ENCODE measurements around the gene MEF2B. TPM values are rescaled to one million over a fixed set of nuclear protein-coding genes. Genes with fewer than 3 reads are reported as not detected.

Gene MEF2B
- total and polyA plus RNA-seq, 4 experiments from 2014 or later: 0.71 to 5.2 (median 3.1) TPM; not detected in 1

DNA sequence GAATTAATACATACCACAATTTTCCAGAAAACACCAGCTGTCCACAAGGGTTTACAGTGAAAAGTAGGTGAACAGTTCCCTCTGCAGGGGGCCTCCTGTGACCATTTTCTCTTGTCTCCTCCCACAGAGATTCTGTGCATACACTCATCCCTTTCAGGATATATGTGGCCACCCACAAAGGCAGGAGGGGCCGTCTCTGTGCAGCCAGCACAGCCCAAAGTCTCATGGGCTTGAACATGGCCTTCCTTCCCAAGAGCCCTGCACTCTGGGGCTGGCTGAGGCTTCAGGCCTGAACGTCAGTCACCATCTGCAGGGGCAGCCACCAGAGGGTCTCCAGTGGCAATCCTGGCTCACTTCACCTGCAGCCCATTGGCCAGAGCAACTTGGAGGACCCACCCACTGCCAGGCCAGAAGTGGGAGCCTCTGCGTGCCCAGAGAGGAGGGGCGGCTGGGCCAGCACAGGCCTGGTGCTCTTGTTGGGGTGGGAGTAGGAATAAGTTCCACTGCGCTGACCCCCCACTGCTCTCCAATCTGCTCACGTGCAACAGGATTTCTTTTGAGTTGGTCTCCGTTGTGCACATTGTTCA, 56.9 kb downstream of the MEF2B start:
- no peak overlapping the region for H3K27ac ChIP-seq (ENCODE audit: low read depth, low read length)
- no peaks in the 10 kb centered on the region for H3K9me3 ChIP-seq (ENCODE audit: control insufficient read depth in 1 of 2, low read length in 2 of 2)
- intact Hi-C loops (cut with micrococcal nuclease): no loop called here
- peaks cover 5 to 9% (median 5%) of the 10 kb centered on the region in 4 donors for H3K4me1 Mint-ChIP-seq
- H3K9me3 Mint-ChIP-seq: no peaks in the 10 kb centered on the region
- no peaks in the 10 kb centered on the region for H3K4me1 ChIP-seq (ENCODE audit: insufficient read depth, low read length)
- H3K4me3 Mint-ChIP-seq: no peak overlapping the region
- no peaks in the 10 kb centered on the region for H3K27me3 Mint-ChIP-seq
- POLR2A ChIA-PET (ENCODE audit: partially characterized antibody): no interaction called here
- no peaks in the 10 kb centered on the region for H3K36me3 ChIP-seq (ENCODE audit: insufficient read depth, low read length)
- H3K27me3 ChIP-seq (ENCODE audit: insufficient read depth, low read length): no peaks in the 10 kb centered on the region
- DNase-seq: no peak
- no peak overlapping the region for H3K4me3 ChIP-seq (ENCODE audit: low read length in 2 of 2)
- CTCF ChIA-PET (ENCODE audit: partially characterized antibody): interaction anchor here (1.0 kb wide), 1 partner anchor 59 kb away, joined by 4 read pairs; no protein-coding TSS in a partner anchor
- H3K27ac Mint-ChIP-seq: no peak overlapping the region
- peaks cover 3 to 6% of the 10 kb centered on the region in 2 donors for H3K36me3 Mint-ChIP-seq

DNA sequence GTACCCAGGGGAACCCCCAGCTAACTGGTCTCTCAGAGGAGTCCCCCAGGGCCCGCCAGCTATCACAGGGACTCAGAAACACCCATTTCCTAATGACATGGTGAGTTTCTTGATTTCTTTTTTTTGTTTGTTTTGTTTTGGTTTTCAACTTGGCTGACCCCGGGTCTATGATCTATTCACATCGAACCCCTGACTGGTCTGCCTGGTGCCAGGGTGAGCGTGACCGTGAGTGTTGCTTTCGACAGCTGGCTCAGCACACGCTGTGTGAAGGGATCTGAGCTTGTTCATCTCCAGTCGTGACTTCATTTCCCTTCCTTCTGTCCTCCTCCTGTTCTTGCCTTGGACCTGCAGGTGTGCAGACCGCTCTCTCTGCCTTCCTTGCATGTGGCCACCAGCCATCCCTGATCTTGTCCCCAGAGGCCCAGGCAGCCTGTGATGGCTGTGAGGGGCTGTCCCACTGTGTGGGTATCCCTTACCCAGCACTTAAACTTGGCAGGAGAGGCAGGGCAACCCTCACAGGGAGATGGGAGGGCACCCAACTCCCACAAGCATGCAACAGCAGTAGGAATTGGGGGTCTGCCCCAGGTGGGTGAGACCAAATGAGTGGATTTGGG, 58.0 kb downstream of the MEF2B start:
- no peak overlapping the region for H3K27ac ChIP-seq (ENCODE audit: low read depth, low read length)
- H3K36me3 ChIP-seq (ENCODE audit: insufficient read depth, low read length): no peaks in the 10 kb centered on the region
- Mint-ChIP-seq H3K27ac (no peak overlapping the region), H3K4me1 (peaks cover 5 to 9% (median 5%) of the 10 kb centered on the region in 4 donors), H3K27me3 (no peaks in the 10 kb centered on the region), H3K36me3 (peaks cover 7 to 11% of the 10 kb centered on the region in 2 donors), H3K4me3 (no peak overlapping the region), H3K9me3 (no peaks in the 10 kb centered on the region)
- ChIA-PET POLR2A (ENCODE audit: partially characterized antibody) (interaction anchor here (1.6 kb wide), 1 partner anchor 49 kb away, joined by 3 read pairs; no protein-coding TSS in a partner anchor), CTCF (ENCODE audit: partially characterized antibody) (interaction anchor here (1.3 kb wide), 1 partner anchor 59 kb away, joined by 6 read pairs; no protein-coding TSS in a partner anchor)
- DNase-seq: no peak
- H3K4me3 ChIP-seq (ENCODE audit: low read length in 2 of 2): no peak overlapping the region
- no peaks in the 10 kb centered on the region for H3K4me1 ChIP-seq (ENCODE audit: insufficient read depth, low read length)
- intact Hi-C loops (cut with micrococcal nuclease): no loop called here
- H3K9me3 ChIP-seq (ENCODE audit: control insufficient read depth in 1 of 2, low read length in 2 of 2): no peaks in the 10 kb centered on the region
- no peaks in the 10 kb centered on the region for H3K27me3 ChIP-seq (ENCODE audit: insufficient read depth, low read length)

GRCh38 chr19:19111136-19111835, 58.8 kb downstream of the MEF2B start:
- Mint-ChIP-seq H3K4me1 (peaks cover 5 to 9% (median 5%) of the 10 kb centered on the region in 4 donors), H3K27ac (no peak overlapping the region), H3K9me3 (no peaks in the 10 kb centered on the region), H3K36me3 (peaks cover 6 to 11% of the 10 kb centered on the region in 2 donors), H3K27me3 (no peaks in the 10 kb centered on the region), H3K4me3 (peak overlapping the region in 1 of 8 donors; percentile 17)
- Histone ChIP-seq H3K9me3 (ENCODE audit: control insufficient read depth in 1 of 2, low read length in 2 of 2) (no peaks in the 10 kb centered on the region), H3K4me1 (ENCODE audit: insufficient read depth, low read length) (no peaks in the 10 kb centered on the region), H3K27me3 (ENCODE audit: insufficient read depth, low read length) (no peaks in the 10 kb centered on the region), H3K4me3 (ENCODE audit: low read length in 2 of 2) (no peak overlapping the region), H3K36me3 (ENCODE audit: insufficient read depth, low read length) (no peaks in the 10 kb centered on the region), H3K27ac (ENCODE audit: low read depth, low read length) (no peak overlapping the region)
- ChIA-PET CTCF (ENCODE audit: partially characterized antibody) (interaction anchor here (0.8 to 1.3 kb wide), 2 partner anchors 57 to 58 kb away, joined by 6 read pairs; no protein-coding TSS in a partner anchor), POLR2A (ENCODE audit: partially characterized antibody) (interaction anchor here (1.6 kb wide), 1 partner anchor 48 kb away, joined by 3 read pairs; no protein-coding TSS in a partner anchor)
- no peak for DNase-seq
- intact Hi-C loops (cut with micrococcal nuclease): no loop called here

- Mint-ChIP-seq H3K9me3 (no peaks in the 10 kb centered on the region), H3K27me3 (no peaks in the 10 kb centered on the region), H3K4me3 (no peak overlapping the region), H3K36me3 (peaks cover 6 to 11% of the 10 kb centered on the region in 2 donors), H3K4me1 (peaks cover 5 to 9% (median 5%) of the 10 kb centered on the region in 4 donors), H3K27ac (no peak overlapping the region)
- ChIA-PET CTCF (ENCODE audit: partially characterized antibody) (interaction anchor here (0.8 to 1.3 kb wide), 2 partner anchors 56 to 58 kb away, joined by 6 read pairs; no protein-coding TSS in a partner anchor), POLR2A (ENCODE audit: partially characterized antibody) (interaction anchor here (1.6 kb wide), 1 partner anchor 48 kb away, joined by 3 read pairs; no protein-coding TSS in a partner anchor)
- Histone ChIP-seq H3K9me3 (ENCODE audit: control insufficient read depth in 1 of 2, low read length in 2 of 2) (no peaks in the 10 kb centered on the region), H3K4me3 (ENCODE audit: low read length in 2 of 2) (no peak overlapping the region), H3K36me3 (ENCODE audit: insufficient read depth, low read length) (no peaks in the 10 kb centered on the region), H3K4me1 (ENCODE audit: insufficient read depth, low read length) (no peaks in the 10 kb centered on the region), H3K27ac (ENCODE audit: low read depth, low read length) (no peak overlapping the region), H3K27me3 (ENCODE audit: insufficient read depth, low read length) (no peaks in the 10 kb centered on the region)
- intact Hi-C loops (cut with micrococcal nuclease): loop anchor here (1.0 kb wide), 1 partner anchor 57 kb away; no protein-coding TSS in a partner anchor
- peak in 2 of 5 donors; percentile 2 to 13 for DNase-seq
Observed at GRCh38 chr19:19110410-19111135, 59.5 kb downstream of the MEF2B start.

GRCh38 chr19:19109601-19110000, 60.5 kb downstream of the MEF2B start:
- no peak overlapping the region for H3K4me3 Mint-ChIP-seq
- no peak overlapping the region for H3K4me3 ChIP-seq (ENCODE audit: low read length in 2 of 2)
- peak overlapping the region in 1 of 7 donors; percentile 77 for H3K27ac Mint-ChIP-seq
- intact Hi-C loops (cut with micrococcal nuclease): no loop called here
- no peaks in the 10 kb centered on the region for H3K36me3 ChIP-seq (ENCODE audit: insufficient read depth, low read length)
- CTCF ChIA-PET (ENCODE audit: partially characterized antibody): no interaction called here
- no peaks in the 10 kb centered on the region for H3K4me1 ChIP-seq (ENCODE audit: insufficient read depth, low read length)
- no peak overlapping the region for H3K27ac ChIP-seq (ENCODE audit: low read depth, low read length)
- no peaks in the 10 kb centered on the region for H3K9me3 ChIP-seq (ENCODE audit: control insufficient read depth in 1 of 2, low read length in 2 of 2)
- no peaks in the 10 kb centered on the region for H3K27me3 ChIP-seq (ENCODE audit: insufficient read depth, low read length)
- no peaks in the 10 kb centered on the region for H3K9me3 Mint-ChIP-seq
- H3K27me3 Mint-ChIP-seq: no peaks in the 10 kb centered on the region
- no peak for DNase-seq
- H3K36me3 Mint-ChIP-seq: peaks cover 6 to 11% of the 10 kb centered on the region in 2 donors
- peaks cover 5 to 9% (median 5%) of the 10 kb centered on the region in 4 donors for H3K4me1 Mint-ChIP-seq
- POLR2A ChIA-PET (ENCODE audit: partially characterized antibody): no interaction called here

DNA sequence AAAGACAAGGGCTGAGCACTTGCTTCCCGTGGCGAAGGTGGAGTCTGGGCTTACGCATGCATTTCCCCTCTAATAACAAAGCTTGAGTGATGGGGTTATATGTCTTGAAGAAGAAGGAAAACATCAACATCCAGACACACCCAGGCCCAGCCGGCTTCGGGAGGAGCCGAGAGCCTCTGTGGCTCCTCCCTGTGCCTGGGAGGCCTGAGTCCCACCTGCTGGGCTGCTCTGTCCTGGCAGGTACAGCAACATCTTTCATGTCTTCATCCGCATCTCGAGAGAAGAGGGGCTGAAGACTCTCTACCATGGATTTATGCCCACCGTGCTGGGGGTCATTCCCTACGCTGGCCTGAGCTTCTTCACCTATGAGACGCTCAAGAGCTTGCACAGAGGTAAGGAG, 62.4 kb downstream of the MEF2B start:
- no peak overlapping the region for H3K27ac ChIP-seq (ENCODE audit: low read depth, low read length)
- H3K27ac Mint-ChIP-seq: peak overlapping the region in 2 of 7 donors; percentile 29 to 72
- H3K4me3 ChIP-seq (ENCODE audit: low read length in 2 of 2): no peak overlapping the region
- no peaks in the 10 kb centered on the region for H3K27me3 Mint-ChIP-seq
- peaks cover 3 to 9% (median 5%) of the 10 kb centered on the region in 4 donors for H3K4me1 Mint-ChIP-seq
- H3K27me3 ChIP-seq (ENCODE audit: insufficient read depth, low read length): no peaks in the 10 kb centered on the region
- H3K9me3 ChIP-seq (ENCODE audit: control insufficient read depth in 1 of 2, low read length in 2 of 2): no peaks in the 10 kb centered on the region
- ChIA-PET CTCF (ENCODE audit: partially characterized antibody) (interaction anchor here (0.6 to 1.9 kb wide), 2 partner anchors 8 to 1613 kb away, joined by 3 to 5 read pairs; no protein-coding TSS in a partner anchor), POLR2A (ENCODE audit: partially characterized antibody) (no interaction called here)
- no peaks in the 10 kb centered on the region for H3K36me3 ChIP-seq (ENCODE audit: insufficient read depth, low read length)
- H3K36me3 Mint-ChIP-seq: peaks cover 6 to 11% of the 10 kb centered on the region in 2 donors
- no peaks in the 10 kb centered on the region for H3K9me3 Mint-ChIP-seq
- no peaks in the 10 kb centered on the region for H3K4me1 ChIP-seq (ENCODE audit: insufficient read depth, low read length)
- intact Hi-C loops (cut with micrococcal nuclease): no loop called here
- peak in 1 of 5 donors; percentile 11 for DNase-seq
- H3K4me3 Mint-ChIP-seq: no peak overlapping the region

All from CD4-positive, alpha-beta memory T cell (primary cell).